SK-N-DZ (cell line): ENCODE results near the gene PLB1.
"Not testable (repeated sequence)": the region's sequence is repeated elsewhere in the genome, so short reads cannot be mapped to it uniquely, and the experiment has no call there.

Experiments
- DNase-seq: peaks from one replicate; pipeline ENCODE4 v3.0.0-alpha.2; 2015; ENCODE audit warnings: low spot score

Gene PLB1

GRCh38 chr2:28530782-28531181 lies 34.9 kb downstream of the PLB1 start:
- DNase-seq = no peak

- DNase-seq = no peak
These were observed 36.5 kb downstream of the PLB1 start for GRCh38 chr2:28532399-28532798.

- DNase-seq = no peak
These were observed 37.3 kb downstream of the PLB1 start for GRCh38 chr2:28533044-28533680.

- no peak for DNase-seq
These were observed 39.0 kb downstream of the PLB1 start for GRCh38 chr2:28534817-28535216.

DNA sequence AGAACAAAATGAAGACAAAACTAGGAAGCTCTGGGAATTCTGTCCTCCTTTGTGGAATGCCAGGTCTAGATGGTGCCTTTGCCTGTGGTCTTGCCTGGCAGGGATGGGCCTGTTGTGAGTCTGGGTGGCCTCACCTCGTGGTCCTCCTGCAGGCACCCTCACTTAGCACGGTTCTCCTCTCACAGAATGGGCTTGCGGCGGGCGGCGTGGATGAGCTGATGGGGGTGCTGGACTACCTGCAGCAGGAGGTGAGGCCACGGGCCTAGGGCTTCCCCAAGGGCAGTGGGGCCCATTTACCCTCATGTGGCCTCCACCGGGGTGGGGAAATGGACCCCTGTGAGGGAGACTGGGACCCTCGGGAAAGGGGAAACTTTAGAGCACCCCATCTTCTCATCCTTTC lies 42.3 kb downstream of the PLB1 start:
- DNase-seq = no peak

GRCh38 chr2:28538652-28539051 lies 42.8 kb downstream of the PLB1 start:
- no peak for DNase-seq

DNA sequence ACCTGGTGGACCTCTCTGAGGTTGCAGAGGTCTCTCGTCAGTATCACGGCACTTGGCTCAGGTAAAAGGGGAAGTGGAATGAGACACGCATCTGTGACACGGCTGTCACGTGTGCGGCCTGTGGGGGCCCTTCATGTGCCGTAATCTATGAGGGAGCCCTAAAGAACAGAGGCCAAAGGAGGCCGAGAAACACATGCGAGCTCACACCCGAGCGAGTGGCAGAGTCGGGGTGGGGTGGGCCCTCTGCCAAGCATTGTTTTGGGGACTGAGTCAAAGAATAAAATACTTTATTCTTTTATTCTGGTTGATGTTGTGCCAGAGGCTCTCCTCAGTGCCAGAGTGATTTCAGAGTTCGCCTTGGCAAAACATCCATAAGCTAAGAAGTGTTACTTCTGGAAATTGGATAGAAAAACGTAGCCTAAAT lies 43.3 kb downstream of the PLB1 start:
- DNase-seq = no peak

GRCh38 chr2:28543316-28544035 lies 47.6 kb downstream of the PLB1 start:
- peak; percentile 29 for DNase-seq

- DNase-seq = no peak
These were observed 48.1 kb downstream of the PLB1 start for GRCh38 chr2:28544036-28544346.

DNA sequence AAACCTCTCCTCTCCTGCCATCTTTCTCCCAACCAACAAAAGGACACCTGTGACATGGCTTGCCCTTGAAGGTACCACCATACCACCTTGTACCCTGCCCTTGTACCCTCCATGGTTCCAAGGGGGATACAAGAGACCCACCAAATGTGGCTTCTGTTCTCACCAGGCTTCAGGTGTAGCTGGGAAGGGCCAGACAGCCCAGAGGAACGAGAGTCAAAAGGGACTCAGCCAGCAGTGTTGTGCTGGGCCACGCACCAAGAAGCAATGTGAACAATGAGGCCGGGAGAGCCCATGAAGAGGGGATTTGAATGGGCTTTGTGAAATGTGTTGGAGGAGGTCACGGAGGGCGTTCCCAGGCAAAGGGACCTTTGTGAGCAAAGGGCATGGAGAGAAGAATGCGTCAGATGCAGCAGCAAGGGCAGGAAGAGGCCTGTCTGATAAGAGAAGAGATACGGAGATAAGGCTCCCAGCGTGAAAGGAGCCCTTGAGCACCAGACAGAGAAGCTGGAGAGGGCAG lies 48.6 kb downstream of the PLB1 start:
- DNase-seq = peak; percentile 50

DNA sequence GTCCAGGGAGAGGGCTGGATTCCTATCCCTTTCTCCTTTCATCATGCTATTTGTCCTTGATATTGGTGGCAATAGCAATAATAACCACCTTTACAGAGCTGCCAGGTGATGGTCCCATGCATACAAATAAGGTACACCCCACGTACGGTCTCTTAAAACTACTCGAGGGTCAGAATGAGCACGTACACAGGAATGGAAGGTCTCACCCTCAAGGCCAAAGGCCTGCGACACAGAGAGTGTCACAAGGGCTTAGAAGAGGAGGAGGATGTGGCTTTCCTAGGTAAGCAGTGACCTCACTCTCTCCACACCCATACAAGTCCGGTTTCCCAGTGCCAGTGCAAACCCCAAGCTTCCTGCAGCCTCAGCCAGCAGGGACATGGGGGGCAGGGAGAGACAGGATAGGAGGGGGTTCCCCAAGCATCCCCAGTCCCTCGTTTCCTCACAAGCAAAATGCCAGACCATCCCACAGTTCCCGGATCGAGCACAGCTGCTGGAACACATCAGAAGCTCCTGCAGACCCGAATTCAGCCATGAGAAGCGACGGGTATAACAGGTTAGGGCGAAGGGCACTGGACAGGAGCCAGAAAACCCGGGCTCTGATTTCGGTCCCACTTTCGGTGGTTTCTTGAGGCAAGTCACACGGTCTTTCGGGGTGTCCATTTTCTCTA lies 49.2 kb downstream of the PLB1 start:
- DNase-seq = no peak

DNA sequence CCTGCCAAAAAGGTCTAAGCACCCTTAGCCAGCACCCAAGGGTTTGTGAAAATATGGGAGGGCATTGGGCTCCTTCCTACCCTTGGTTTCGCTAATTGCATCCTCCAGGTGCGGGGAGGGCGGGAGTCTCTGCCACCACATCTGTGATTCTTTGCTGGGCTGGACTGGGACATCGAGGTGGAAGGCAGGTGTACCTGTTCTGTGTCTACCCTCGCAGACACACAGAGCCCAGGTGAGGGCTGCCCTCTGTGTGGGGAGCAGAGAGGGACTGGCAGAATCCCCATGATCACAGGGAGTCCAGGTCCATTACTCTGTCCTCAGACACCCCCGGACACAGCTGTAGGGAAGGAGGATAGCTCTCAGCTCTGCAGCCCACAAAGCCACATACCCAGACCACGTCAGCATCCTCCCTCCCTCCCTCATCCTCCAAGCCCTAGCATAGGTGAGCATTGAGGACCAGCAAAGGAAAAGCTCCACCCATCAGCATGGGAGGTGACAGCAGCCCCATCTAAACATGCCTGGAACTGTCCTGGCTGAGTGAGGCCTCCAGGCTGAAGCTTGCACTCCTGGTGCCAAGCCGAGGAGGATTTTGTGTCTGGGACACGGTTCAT lies 49.8 kb downstream of the PLB1 start:
- no peak for DNase-seq

DNA sequence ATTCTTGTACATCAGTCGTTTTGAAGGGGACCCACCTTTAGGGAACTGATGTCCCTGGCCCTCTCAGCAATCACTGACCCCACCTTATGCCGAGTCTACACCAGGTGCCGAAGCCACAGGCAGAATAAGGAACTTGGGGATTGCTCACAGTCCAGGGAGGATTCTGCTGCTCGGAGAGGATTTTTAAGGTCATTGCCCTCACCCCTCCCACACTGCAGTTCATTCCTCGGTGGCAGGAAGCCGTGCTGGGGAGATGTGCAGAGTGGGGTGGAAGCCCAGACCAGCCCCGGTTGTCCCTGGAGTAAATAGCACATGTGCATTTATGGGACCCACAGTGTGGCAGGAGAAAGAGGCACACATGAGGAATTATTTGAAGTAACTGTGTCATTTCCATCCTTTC lies 50.4 kb downstream of the PLB1 start:
- no peak for DNase-seq

- DNase-seq = no peak
These were observed 51.5 kb downstream of the PLB1 start for GRCh38 chr2:28547223-28547860.

GRCh38 chr2:28547906-28548600 lies 52.2 kb downstream of the PLB1 start:
- no peak for DNase-seq

- DNase-seq = not testable (repeated sequence)
These were observed 54.5 kb downstream of the PLB1 start for GRCh38 chr2:28550345-28550744.

DNA sequence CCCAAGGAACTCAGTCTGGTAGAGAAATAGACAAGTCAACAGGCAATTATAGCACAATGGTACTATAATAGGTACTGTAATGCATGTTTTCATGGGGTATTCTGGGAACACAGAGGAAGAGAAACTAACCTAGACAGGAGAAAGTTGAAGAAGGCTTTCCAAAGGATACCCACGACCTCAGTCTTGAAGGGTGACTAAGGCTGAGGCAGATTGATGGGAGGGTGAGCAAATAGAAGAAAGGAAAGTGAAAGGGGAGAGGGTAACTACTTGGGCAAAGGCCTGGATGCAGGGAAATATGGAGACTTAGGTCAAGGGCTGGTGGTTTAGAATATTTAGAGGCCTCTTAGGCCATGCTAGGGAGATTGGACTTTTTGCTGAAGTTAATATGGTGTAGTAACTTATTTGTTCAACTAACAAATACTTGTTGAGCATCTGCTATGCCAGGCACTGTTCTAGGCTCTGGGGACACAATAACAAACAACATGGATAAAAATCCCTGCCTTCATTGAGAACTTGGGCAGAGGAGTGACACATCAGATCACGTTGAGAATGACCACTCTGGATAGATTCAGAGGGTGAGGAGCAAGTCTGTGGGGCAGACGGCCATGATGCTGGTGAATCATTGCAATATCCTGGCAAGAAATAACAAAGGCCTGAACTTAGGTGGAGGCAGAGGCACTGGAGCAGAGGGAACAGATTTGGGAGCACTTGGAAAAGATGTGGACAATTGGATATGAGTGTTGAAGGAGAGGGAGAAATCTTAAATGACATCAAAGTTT lies 56.4 kb downstream of the PLB1 start:
- DNase-seq = no peak

- DNase-seq = no peak
These were observed 60.4 kb downstream of the PLB1 start for GRCh38 chr2:28556303-28556702.

GRCh38 chr2:28557389-28558131 lies 61.7 kb downstream of the PLB1 start:
- DNase-seq = no peak
